ENCODE results near the gene ATF6. TPM values are rescaled to one million over a fixed set of nuclear protein-coding genes. Genes with fewer than 3 reads are reported as not detected.
A peak's percentile ranks its signal among the peaks of the same experiment; 100 is the strongest.

Gene ATF6
- total RNA-seq, 4 donors from 2014 or later: 13.4 to 24.8 (median 17.6) TPM

- Histone ChIP-seq H3K27ac (peak overlapping the region in 3 of 4 donors; percentile 43 to 65 (median 49)), H3K4me1 (peaks cover 0 to 35% (median 4%) of the 10 kb centered on the region in 3 donors), H3K4me3 (no peak overlapping the region), H3K27me3 (peaks cover 0 to 4% (median 0%) of the 10 kb centered on the region in 4 donors), H3K36me3 (no peaks in the 10 kb centered on the region), H3K9me3 (no peaks in the 10 kb centered on the region)
- TF ChIP-seq CTCF (IDR thresholded peaks at IDR 0.05): no peak
- no peak for TF ChIP-seq POLR2A (IDR thresholded peaks at IDR 0.05)
- no peak for DNase-seq
- intact Hi-C loops (cut with DNase I): no loop called here
- 39 to 43% methylated on average over 4 of the region's 4 CpGs for WGBS, 2 donors
Observed at GRCh38 chr1:161736335-161736969, 29.7 kb upstream of the ATF6 start.

- no peak overlapping the region for H3K27ac ChIP-seq
- H3K36me3 ChIP-seq: no peaks in the 10 kb centered on the region
- TF ChIP-seq CTCF (IDR thresholded peaks at IDR 0.05) (no peak), POLR2A (IDR thresholded peaks at IDR 0.05) (no peak)
- WGBS, 2 donors: 85 to 95% methylated on average over 2 of the region's 2 CpGs
- H3K4me3 ChIP-seq: no peak overlapping the region
- no peaks in the 10 kb centered on the region for H3K9me3 ChIP-seq
- H3K4me1 ChIP-seq: peaks cover 0 to 35% (median 4%) of the 10 kb centered on the region in 3 donors
- intact Hi-C loops (cut with DNase I): no loop called here
- no peak for DNase-seq
- H3K27me3 ChIP-seq: peaks cover 0 to 4% (median 0%) of the 10 kb centered on the region in 4 donors
Observed at GRCh38 chr1:161737625-161738024, 28.5 kb upstream of the ATF6 start.

GRCh38 chr1:161738627-161739287 lies 27.4 kb upstream of the ATF6 start:
- TF ChIP-seq CTCF (IDR thresholded peaks at IDR 0.05): peak in 5 of 6 experiments; percentile 26 to 60 (median 39)
- TF ChIP-seq POLR2A (IDR thresholded peaks at IDR 0.05): no peak
- no peak overlapping the region for H3K4me3 ChIP-seq
- DNase-seq: no peak
- intact Hi-C loops (cut with DNase I): no loop called here
- H3K36me3 ChIP-seq: no peaks in the 10 kb centered on the region
- H3K27me3 ChIP-seq: peaks cover 0 to 4% (median 0%) of the 10 kb centered on the region in 4 donors
- H3K9me3 ChIP-seq: no peaks in the 10 kb centered on the region
- peaks cover 0 to 25% (median 4%) of the 10 kb centered on the region in 3 donors for H3K4me1 ChIP-seq
- WGBS, 2 donors: 72 to 74% methylated on average over 3 to 4 of the region's 4 CpGs
- peak overlapping the region in 2 of 4 donors; percentile 61 to 68 for H3K27ac ChIP-seq

DNA sequence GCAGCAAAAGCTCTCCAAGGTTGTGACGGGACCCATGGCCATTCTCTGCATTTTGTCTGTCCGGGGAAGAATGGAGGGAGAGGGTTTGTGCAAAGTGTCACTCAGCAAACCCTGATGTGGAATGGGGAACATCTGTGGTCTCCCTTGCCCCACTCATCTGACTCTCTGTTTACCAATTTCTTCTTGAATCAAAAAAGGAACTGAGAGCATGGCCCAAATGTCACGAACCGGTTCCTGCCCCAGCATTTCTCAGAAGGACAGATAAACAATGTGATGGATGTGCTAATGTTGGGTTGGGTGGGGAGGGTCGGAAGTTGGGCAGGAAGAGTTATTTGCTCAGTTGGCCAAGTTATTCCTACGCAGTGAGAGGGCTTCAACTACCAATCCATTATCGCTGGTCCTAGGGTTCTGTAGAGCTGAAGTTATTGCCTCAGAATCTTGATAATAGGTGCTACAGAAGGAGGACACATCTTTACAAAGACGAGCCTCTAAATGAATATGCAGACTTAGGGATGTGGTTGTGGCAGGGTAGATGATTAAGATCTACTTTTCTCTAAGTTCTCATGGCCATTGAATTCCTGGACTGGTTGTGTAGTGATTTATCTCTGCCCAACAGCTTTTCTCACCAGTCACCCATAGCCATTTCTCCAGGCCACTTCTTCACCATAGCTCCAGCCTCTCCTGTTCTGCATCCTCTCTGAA lies 26.1 kb upstream of the ATF6 start:
- DNase-seq: no peak

More for the DNA sequence above, 26.1 kb upstream of the ATF6 start:
- peaks cover 0 to 4% (median 0%) of the 10 kb centered on the region in 4 donors for H3K27me3 ChIP-seq
- intact Hi-C loops (cut with DNase I): loop anchor here (10.0 kb wide), 2 partner anchors 175 to 255 kb away; no protein-coding TSS in a partner anchor
- no peak for TF ChIP-seq CTCF (IDR thresholded peaks at IDR 0.05)
- TF ChIP-seq POLR2A (IDR thresholded peaks at IDR 0.05): no peak
- no peak overlapping the region for H3K4me3 ChIP-seq
- peak overlapping the region in 2 of 4 donors; percentile 61 to 68 for H3K27ac ChIP-seq
- H3K36me3 ChIP-seq: no peaks in the 10 kb centered on the region
- 54 to 66% methylated on average over 8 of the region's 8 CpGs for WGBS, 2 donors
- no peaks in the 10 kb centered on the region for H3K9me3 ChIP-seq
- H3K4me1 ChIP-seq: peaks cover 0 to 20% (median 4%) of the 10 kb centered on the region in 3 donors
